ENCODE measurements around the gene DYRK1A.
"Not testable (repeated sequence)": the region's sequence is repeated elsewhere in the genome, so short reads cannot be mapped to it uniquely, and the experiment has no call there.

DNA sequence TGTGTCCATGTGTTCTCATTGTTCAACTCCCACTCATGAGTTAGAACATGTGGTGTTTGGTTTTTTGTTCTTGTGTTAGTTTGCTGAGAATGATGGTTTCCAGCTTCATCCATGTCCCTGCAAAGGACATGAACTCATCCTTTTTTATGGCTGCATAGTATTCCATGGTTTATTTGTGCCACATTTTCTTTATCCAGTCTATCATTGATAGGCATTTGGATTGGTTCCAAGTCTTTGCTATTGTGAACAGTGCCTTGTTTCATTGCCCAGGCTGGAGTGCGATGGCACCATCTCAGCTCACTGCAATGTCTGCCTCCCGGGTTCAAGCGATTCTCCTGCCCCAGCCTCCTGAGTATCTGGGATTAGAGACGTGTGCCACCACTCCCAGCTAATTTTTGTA is 183.2 kb downstream of the DYRK1A start:
- not testable (repeated sequence) for TF ChIP-seq POLR2A (IDR thresholded peaks at IDR 0.05; ENCODE audit: low read length); GATA1 (IDR thresholded peaks at IDR 0.05; ENCODE audit: low read depth, low read length)

Data from erythroblast (primary cell).